Activated CD8-positive, alpha-beta T cell treated with anti-CD3 and anti-CD28 coated beads, Interleukin-2, amount 10 ng/mL, durations not matched to agents 7 days and 5 days (primary cell): ENCODE measurements around the gene CERS6. TPM values are rescaled to one million over a fixed set of nuclear protein-coding genes. Genes with fewer than 3 reads are reported as not detected.
"Not testable (repeated sequence)": the region's sequence is repeated elsewhere in the genome, so short reads cannot be mapped to it uniquely, and the experiment has no call there.

Source experiments
- ATAC-seq: fragments of 150-1000 bp; cut with Tn5 transposase; one replicate; pipeline ENCODE4 v1.10.0; 2021; ENCODE audit warnings: moderate library complexity
- CTCF ChIA-PET: fragments of 350-600 bp; sonication (Branson Sonifier 250); formaldehyde crosslinking; loops from one replicate; lab custom pipeline; 2021; ENCODE audit warnings: antibody characterized with exemption; lab: Charles Lee
- POLR2A ChIA-PET: fragments of 350-600 bp; sonication (Branson Sonifier 250); formaldehyde crosslinking; loops from one replicate; lab custom pipeline; 2021; ENCODE audit warnings: antibody characterized with exemption; lab: Charles Lee
- DNase-seq: peaks from one replicate; pipeline ENCODE4 v3.0.0-alpha.2; 2020
- H3K27ac Mint-ChIP-seq: one replicate; pipeline ENCODE4 v1.8.0; 2021; ENCODE audit warnings: mild to moderate bottlenecking, mixed read lengths
- H3K27me3 Mint-ChIP-seq: one replicate; pipeline ENCODE4 v1.8.0; 2021; ENCODE audit warnings: low read depth, mixed read lengths
- H3K36me3 Mint-ChIP-seq: one replicate; pipeline ENCODE4 v1.8.0; 2021; ENCODE audit warnings: low read depth, mixed read lengths
- H3K4me1 Mint-ChIP-seq: one replicate; pipeline ENCODE4 v1.8.0; 2021; ENCODE audit warnings: low read depth, mixed read lengths
- H3K4me3 Mint-ChIP-seq: one replicate; pipeline ENCODE4 v1.8.0; 2021; ENCODE audit warnings: mild to moderate bottlenecking, mixed read lengths
- H3K9me3 Mint-ChIP-seq: one replicate; pipeline ENCODE4 v1.8.0; 2022; ENCODE audit warnings: mixed read lengths; ENCODE audit not compliant: insufficient read depth
- total RNA-seq, 2 experiments: library from RNA; stranded (reverse); gene quantifications; one replicate each; pipeline ENCODE4 v1.2.3, GENCODE V29; 2021

CERS6 gene
- total RNA-seq, 2 experiments from 2014 or later: 13.1 to 14.5 TPM

- no peak for ATAC-seq
- ChIA-PET POLR2A (no interaction called here), CTCF (interaction anchor here (2.4 kb wide), 1 partner anchor 434 kb away, joined by 5 read pairs; no protein-coding TSS in a partner anchor)
- no peaks in the 10 kb centered on the region for H3K27me3 Mint-ChIP-seq
- no peaks in the 10 kb centered on the region for H3K9me3 Mint-ChIP-seq
- no peak overlapping the region for H3K27ac Mint-ChIP-seq
- H3K4me3 Mint-ChIP-seq: no peak overlapping the region
- no peaks in the 10 kb centered on the region for H3K36me3 Mint-ChIP-seq
- no peak for DNase-seq
- no peaks in the 10 kb centered on the region for H3K4me1 Mint-ChIP-seq
Measured at GRCh38 chr2:168780669-168781071, 324.6 kb downstream of the CERS6 start.

DNA sequence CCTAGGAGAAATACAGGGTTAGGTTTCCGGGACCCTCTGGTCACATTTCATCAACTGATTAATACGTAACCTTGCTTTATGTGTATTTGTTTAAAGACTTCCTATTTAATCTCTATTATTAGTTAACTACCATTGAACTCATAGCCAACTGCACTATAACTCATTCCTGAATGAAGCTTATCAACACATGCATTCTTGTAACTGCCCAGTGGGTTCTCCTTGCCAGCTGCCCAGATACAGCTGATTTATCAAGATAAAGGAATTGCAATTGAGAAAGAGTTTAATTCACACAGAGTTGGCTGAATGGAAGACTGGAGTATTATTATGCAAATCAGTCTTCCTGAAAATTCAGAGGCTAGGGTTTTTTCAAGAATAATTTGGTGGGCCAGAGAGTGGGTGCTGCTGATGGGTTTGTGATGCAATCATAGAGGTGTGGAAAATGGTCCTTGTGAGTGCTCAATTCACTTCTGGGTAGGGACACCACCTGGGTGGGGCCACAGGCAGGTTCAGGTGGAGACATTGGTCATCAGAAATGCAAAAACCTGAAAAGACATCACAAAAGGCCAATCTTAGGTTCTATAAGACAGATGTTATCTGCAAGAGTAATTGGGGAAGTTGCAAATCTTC is 325.2 kb downstream of the CERS6 start:
- Mint-ChIP-seq H3K4me1 (no peaks in the 10 kb centered on the region), H3K9me3 (no peaks in the 10 kb centered on the region), H3K36me3 (no peaks in the 10 kb centered on the region), H3K27me3 (no peaks in the 10 kb centered on the region), H3K4me3 (no peak overlapping the region), H3K27ac (no peak overlapping the region)
- ChIA-PET POLR2A (no interaction called here), CTCF (interaction anchor here (1.4 to 2.4 kb wide), 2 partner anchors 167 to 434 kb away, joined by 3 to 5 read pairs; no protein-coding TSS in a partner anchor)
- no peak for DNase-seq
- no peak for ATAC-seq

GRCh38 chr2:168782271-168782670 is 326.2 kb downstream of the CERS6 start:
- H3K36me3 Mint-ChIP-seq: no peaks in the 10 kb centered on the region
- ChIA-PET CTCF (interaction anchor here (1.4 to 2.4 kb wide), 2 partner anchors 166 to 435 kb away, joined by 3 to 5 read pairs; no protein-coding TSS in a partner anchor), POLR2A (no interaction called here)
- H3K4me1 Mint-ChIP-seq: no peaks in the 10 kb centered on the region
- no peaks in the 10 kb centered on the region for H3K9me3 Mint-ChIP-seq
- H3K27me3 Mint-ChIP-seq: no peaks in the 10 kb centered on the region
- ATAC-seq: no peak
- H3K27ac Mint-ChIP-seq: no peak overlapping the region
- no peak for DNase-seq
- no peak overlapping the region for H3K4me3 Mint-ChIP-seq

DNA sequence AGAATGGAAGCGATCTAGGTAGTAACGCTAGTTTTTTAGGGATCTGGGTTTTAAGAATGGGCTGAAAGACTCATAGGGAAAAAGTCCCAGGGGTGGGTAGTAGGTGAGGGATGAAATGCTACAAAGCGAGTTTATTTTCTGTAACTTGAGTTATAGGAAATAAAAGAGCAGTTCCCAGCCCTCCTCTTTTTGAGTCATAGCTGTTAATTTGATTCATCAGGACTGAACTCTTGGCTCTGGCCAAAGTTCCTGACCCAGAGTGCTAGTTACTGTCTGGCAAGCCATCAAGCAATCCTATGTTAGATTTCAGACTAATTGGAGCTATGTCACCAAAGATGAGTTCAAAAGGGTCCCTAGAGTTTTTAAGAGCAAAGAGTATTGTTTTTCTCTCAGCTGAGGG is 328.9 kb downstream of the CERS6 start:
- ChIA-PET POLR2A (no interaction called here), CTCF (interaction anchor here (2.5 kb wide), 1 partner anchor 11 kb away, joined by 8 read pairs; no protein-coding TSS in a partner anchor)

GRCh38 chr2:168787098-168787781 is 331.2 kb downstream of the CERS6 start:
- ATAC-seq (no peak), DNase-seq (no peak)
- H3K27ac Mint-ChIP-seq: no peak overlapping the region
- no peaks in the 10 kb centered on the region for H3K9me3 Mint-ChIP-seq
- H3K27me3 Mint-ChIP-seq: peaks cover 3% of the 10 kb centered on the region
- H3K4me3 Mint-ChIP-seq: no peak overlapping the region
- no peaks in the 10 kb centered on the region for H3K36me3 Mint-ChIP-seq
- ChIA-PET POLR2A (no interaction called here), CTCF (interaction anchor here (1.3 kb wide), 1 partner anchor 28 kb away, joined by 3 read pairs; no protein-coding TSS in a partner anchor)
- H3K4me1 Mint-ChIP-seq: no peaks in the 10 kb centered on the region

More for the DNA sequence above, 328.9 kb downstream of the CERS6 start:
- Mint-ChIP-seq H3K36me3 (no peaks in the 10 kb centered on the region), H3K27ac (no peak overlapping the region), H3K4me3 (no peak overlapping the region), H3K4me1 (no peaks in the 10 kb centered on the region), H3K9me3 (no peaks in the 10 kb centered on the region), H3K27me3 (no peaks in the 10 kb centered on the region)
- ATAC-seq (no peak), DNase-seq (no peak)

DNA sequence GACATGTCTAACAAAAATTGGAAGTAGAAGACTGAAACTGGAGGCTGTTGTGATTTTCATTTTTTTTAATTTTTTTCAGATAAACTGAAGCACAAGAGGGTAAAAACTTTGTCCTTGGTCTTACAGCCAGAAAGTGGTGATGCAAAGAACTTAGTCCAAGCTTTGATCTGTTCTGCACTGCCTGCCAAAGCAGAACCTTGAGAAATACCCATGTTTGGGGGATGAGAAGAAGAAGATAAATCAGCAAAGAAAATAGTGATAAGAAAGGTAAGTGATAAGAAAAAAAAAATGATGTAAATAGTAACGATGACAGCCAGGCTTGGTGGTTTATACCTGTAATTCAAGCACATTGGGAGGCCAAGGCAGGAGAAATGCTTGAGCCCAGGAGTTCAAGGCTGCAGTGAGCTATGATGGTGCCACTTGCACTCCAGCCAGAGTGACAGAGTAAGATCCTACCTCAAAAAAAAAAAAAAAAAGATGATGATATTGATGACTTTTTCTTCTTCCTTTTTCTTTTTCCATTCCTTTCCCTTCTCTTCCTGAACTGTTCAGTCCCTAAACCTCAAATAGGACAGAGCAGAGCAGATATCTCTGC is 331.8 kb downstream of the CERS6 start:
- Mint-ChIP-seq H3K27ac (no peak overlapping the region), H3K4me3 (no peak overlapping the region), H3K27me3 (peaks cover 3% of the 10 kb centered on the region), H3K4me1 (no peaks in the 10 kb centered on the region), H3K9me3 (no peaks in the 10 kb centered on the region), H3K36me3 (no peaks in the 10 kb centered on the region)
- POLR2A ChIA-PET: no interaction called here
- ATAC-seq: no peak
- CTCF ChIA-PET: interaction anchor here (1.3 kb wide), 1 partner anchor 28 kb away, joined by 3 read pairs; no protein-coding TSS in a partner anchor
- no peak for DNase-seq

GRCh38 chr2:168789776-168790175 is 333.7 kb downstream of the CERS6 start:
- Mint-ChIP-seq H3K4me3 (no peak overlapping the region), H3K27me3 (peaks cover 3% of the 10 kb centered on the region), H3K27ac (no peak overlapping the region), H3K9me3 (no peaks in the 10 kb centered on the region), H3K4me1 (no peaks in the 10 kb centered on the region), H3K36me3 (no peaks in the 10 kb centered on the region)
- ATAC-seq (no peak), DNase-seq (no peak)
- ChIA-PET CTCF (no interaction called here), POLR2A (no interaction called here)

DNA sequence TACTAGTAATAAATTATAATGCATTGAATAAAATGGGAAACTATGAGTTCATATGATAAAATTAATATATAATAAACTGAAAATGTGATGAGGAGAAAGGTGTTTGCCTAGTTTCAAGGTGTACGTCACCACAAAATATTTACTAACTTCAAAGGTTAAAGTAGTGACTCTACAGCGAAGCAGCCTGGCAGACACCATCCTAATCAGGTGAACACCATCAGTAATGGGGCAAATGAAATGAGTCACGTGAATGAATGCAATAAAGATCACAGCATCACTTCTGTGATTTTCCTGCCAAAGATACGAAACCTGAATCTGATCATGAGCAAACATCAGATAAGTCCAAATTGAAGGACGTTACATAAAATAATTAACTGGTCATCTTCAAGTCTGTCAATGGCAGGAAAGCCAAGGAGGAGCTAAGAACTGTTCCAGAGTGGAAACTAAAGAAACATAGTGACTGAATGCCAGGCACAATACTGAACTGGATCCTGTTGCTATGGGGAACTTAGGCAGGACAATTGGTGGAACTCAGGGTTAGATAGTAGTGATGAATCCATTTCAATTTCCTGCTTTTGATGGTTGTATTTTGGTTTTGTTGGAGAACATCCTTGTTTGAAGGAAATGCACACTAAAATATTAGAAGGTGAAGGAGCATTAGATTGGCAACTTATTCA is 334.3 kb downstream of the CERS6 start:
- DNase-seq: no peak
- ChIA-PET POLR2A (no interaction called here), CTCF (no interaction called here)
- ATAC-seq: no peak
- H3K9me3 Mint-ChIP-seq: no peaks in the 10 kb centered on the region
- H3K4me1 Mint-ChIP-seq: no peaks in the 10 kb centered on the region
- no peaks in the 10 kb centered on the region for H3K36me3 Mint-ChIP-seq
- H3K4me3 Mint-ChIP-seq: no peak overlapping the region
- no peak overlapping the region for H3K27ac Mint-ChIP-seq
- H3K27me3 Mint-ChIP-seq: peaks cover 3% of the 10 kb centered on the region

DNA sequence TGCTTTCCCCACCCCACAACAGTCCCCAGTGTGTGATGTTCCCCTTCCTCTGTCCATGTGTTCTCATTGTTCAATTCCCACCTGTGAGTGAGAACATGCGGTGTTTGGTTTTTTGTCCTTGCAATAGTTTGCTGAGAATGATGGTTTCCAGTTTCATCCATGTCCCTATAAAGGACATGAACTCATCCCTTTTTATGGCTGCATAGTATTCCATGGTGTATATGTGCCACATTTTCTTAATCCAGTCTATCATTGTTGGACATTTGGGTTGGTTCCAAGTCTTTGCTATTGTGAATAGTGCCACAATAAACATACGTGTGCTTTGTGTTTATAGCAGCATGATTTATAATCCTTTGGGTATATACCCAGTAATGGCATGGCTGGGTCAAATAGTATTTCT is 335.1 kb downstream of the CERS6 start:
- CTCF ChIA-PET, H3K4me1 Mint-ChIP-seq, H3K27me3 Mint-ChIP-seq, H3K36me3 Mint-ChIP-seq, POLR2A ChIA-PET, H3K4me3 Mint-ChIP-seq, ATAC-seq, H3K9me3 Mint-ChIP-seq, DNase-seq, H3K27ac Mint-ChIP-seq: not testable (repeated sequence)

GRCh38 chr2:168793596-168793995 is 337.5 kb downstream of the CERS6 start:
- Mint-ChIP-seq H3K27me3 (peaks cover 3% of the 10 kb centered on the region), H3K4me3 (no peak overlapping the region), H3K9me3 (no peaks in the 10 kb centered on the region), H3K36me3 (no peaks in the 10 kb centered on the region), H3K27ac (no peak overlapping the region), H3K4me1 (no peaks in the 10 kb centered on the region)
- DNase-seq (no peak), ATAC-seq (no peak)
- ChIA-PET CTCF (no interaction called here), POLR2A (no interaction called here)

- Mint-ChIP-seq H3K4me1 (no peaks in the 10 kb centered on the region), H3K27me3 (peaks cover 3% of the 10 kb centered on the region), H3K9me3 (no peaks in the 10 kb centered on the region), H3K27ac (no peak overlapping the region), H3K4me3 (no peak overlapping the region), H3K36me3 (no peaks in the 10 kb centered on the region)
- CTCF ChIA-PET: no interaction called here
- DNase-seq: no peak
- POLR2A ChIA-PET: no interaction called here
- ATAC-seq: no peak
Measured at GRCh38 chr2:168794968-168795367, 338.9 kb downstream of the CERS6 start.
